Measurements from ENCODE around the gene SPDEF.

- TF ChIP-seq CTCF (conservative IDR thresholded peaks at IDR 0.05) (no peak), EZH2 (IDR thresholded peaks at IDR 0.05; ENCODE audit: low read depth) (no peak)
These were observed 43.4 kb downstream of the SPDEF start for GRCh38 chr6:34512738-34513115.
